HepG2 (cell line): ENCODE measurements around the gene PMVK. TPM values are rescaled to one million over a fixed set of nuclear protein-coding genes. Genes with fewer than 3 reads are reported as not detected.

Experiments used
- BORCS8-MEF2B ChIP-seq: sonication (generic); formaldehyde crosslinking; IDR thresholded peaks from 2 replicates; pipeline ENCODE4 v1.8.0; 2022; ENCODE audit warnings: mild to moderate bottlenecking, missing genetic modification reagents
- FLYWCH1 ChIP-seq: sonication (generic); formaldehyde crosslinking; IDR thresholded peaks from 2 replicates; pipeline ENCODE4 v1.8.1; 2023; ENCODE audit warnings: mild to moderate bottlenecking, missing genetic modification reagents
- MAZ ChIP-seq, 2 experiments: sonication (generic) in 1 of 2; formaldehyde crosslinking in 1 of 2; IDR thresholded peaks; 2 replicates each; pipeline versions ENCODE4 v1.5.0 to v1.6.1; 2012 to 2020; ENCODE audit warnings: low read depth in 2 of 2, mild to moderate bottlenecking in 2 of 2, borderline replicate concordance in 1 of 2, improper control_type of control experiment in 1 of 2, low read length in 1 of 2, missing genetic modification reagents in 1 of 2, moderate library complexity in 1 of 2
- PATZ1 ChIP-seq: sonication (generic); formaldehyde crosslinking; IDR thresholded peaks from 2 replicates; pipeline ENCODE4 v1.4.0; 2020; ENCODE audit warnings: missing genetic modification reagents
- ZMYM2 ChIP-seq: sonication (generic); formaldehyde crosslinking; IDR thresholded peaks from 2 replicates; pipeline ENCODE4 v1.8.0; 2022; ENCODE audit warnings: mild to moderate bottlenecking, missing genetic modification reagents
- ZNF362 ChIP-seq: sonication (generic); formaldehyde crosslinking; IDR thresholded peaks from 2 replicates; pipeline ENCODE4 v1.4.0; 2020; ENCODE audit warnings: missing genetic modification reagents, mild to moderate bottlenecking, borderline replicate concordance
- ZNF75D ChIP-seq: sonication (generic); formaldehyde crosslinking; IDR thresholded peaks from 2 replicates; pipeline ENCODE4 v1.8.1; 2023; ENCODE audit warnings: missing genetic modification reagents, mild to moderate bottlenecking, borderline replicate concordance
- polyA plus RNA-seq, 8 experiments: library from polyadenylated mRNA; depleted of rRNA in 3 of 8; stranded (reverse) in 7 of 8; unstranded in 1 of 8; fragments of >200 nt; fragmentation: Illumina TruSeq in 4 of 8; extraction: Trizol in 4 of 8; gene quantifications; 2 replicates each; pipeline versions ENCODE4 v1.2.1 to v1.2.3, GENCODE V29; 2011 to 2016; ENCODE audit warnings: low read depth in 4 of 8, missing spikeins in 1 of 8, mixed read lengths in 1 of 8; ENCODE audit not compliant: insufficient read depth in 1 of 8
- total RNA-seq, 5 experiments: library from RNA; depleted of rRNA; stranded (reverse); fragments of >200 nt; fragmentation: Illumina TruSeq; extraction: Trizol; gene quantifications; 2 replicates each; pipeline ENCODE4 v1.2.3, GENCODE V29; 2016; ENCODE audit warnings: low read depth in 1 of 5

Gene PMVK
- total and polyA plus RNA-seq, 2 of the 13 experiments (the other 11 are each of a cell fraction or from before 2014, with no cell fraction given) = 3.9 to 12.6 TPM

GRCh38 chr1:154936555-154937084 lies at the start of gene PMVK (continued):
- TF ChIP-seq PATZ1 (CRISPR knock-in tag) = peak; percentile 50
- peak; percentile 80 for TF ChIP-seq ZNF362 (CRISPR knock-in tag)
- TF ChIP-seq BORCS8-MEF2B = peak; percentile 99
- peak; percentile 99 for TF ChIP-seq FLYWCH1 (CRISPR knock-in tag)
- peak; percentile 93 for TF ChIP-seq ZMYM2
- TF ChIP-seq ZNF75D (CRISPR knock-in tag) = peak; percentile 97; the same call in 1 of the 2 replicates
- TF ChIP-seq MAZ (IDR thresholded peaks at IDR 0.05; ENCODE audit: borderline replicate concordance, low read depth, low read length) = no peak
- peak; percentile 96 for TF ChIP-seq MAZ (CRISPR knock-in tag; IDR thresholded peaks at IDR 0.05; ENCODE audit: low read depth)
